Stomach (tissue), 9 donors: ENCODE data around the gene TMEM129. TPM values are rescaled to one million over a fixed set of nuclear protein-coding genes. Genes with fewer than 3 reads are reported as not detected.
"Not testable (repeated sequence)": the region's sequence is repeated elsewhere in the genome, so short reads cannot be mapped to it uniquely, and the experiment has no call there.

Experiments used
- DNase-seq, 2 donors: peaks; one replicate each; pipeline versions ENCODE4 v3.0.0 to v3.0.0-alpha.2; 2013 to 2019
- H3K27ac ChIP-seq, 5 donors: fragments of 200-600 bp in 4 of 5; sonication (generic) in 4 of 5; one replicate each; pipeline ENCODE4 v1.5.1; 2013 to 2019; ENCODE audit warnings: mild to moderate bottlenecking in 1 of 5, moderate library complexity in 1 of 5
- H3K27me3 ChIP-seq, 3 donors: fragments of 200-600 bp; sonication (generic); one replicate each; pipeline ENCODE4 v1.5.1; 2017 to 2019; ENCODE audit warnings: mixed run types in 1 of 3
- H3K36me3 ChIP-seq, 4 donors: fragments of 200-600 bp; sonication (generic); 1 replicate in 3 of 4; 2 replicates in 1 of 4; pipeline ENCODE4 v1.5.1; 2016 to 2019
- H3K4me1 ChIP-seq, 4 donors: fragments of 200-600 bp; sonication (generic); one replicate each; pipeline ENCODE4 v1.5.1; 2016 to 2019
- H3K4me3 ChIP-seq, 4 donors: fragments of 200-600 bp; sonication (generic) in 3 of 4; one replicate each; pipeline ENCODE4 v1.5.1; 2016 to 2019; ENCODE audit warnings: mild to moderate bottlenecking in 1 of 4
- H3K9me3 ChIP-seq, 4 donors: fragments of 200-600 bp; sonication (generic); one replicate each; pipeline ENCODE4 v1.5.1; 2016 to 2019
- EP300 ChIP-seq: sonication (generic); formaldehyde crosslinking; IDR thresholded peaks from one replicate; pipeline ENCODE4 v1.6.1; 2017; ENCODE audit warnings: antibody characterized with exemption
- POLR2A ChIP-seq, 4 donors: fragments of 450-650 bp; IDR thresholded peaks; one replicate each; pipeline ENCODE4 v1.6.1; 2016; ENCODE audit warnings: antibody characterized with exemption in 4 of 4, control low read depth in 2 of 4, mild to moderate bottlenecking in 1 of 4, moderate library complexity in 1 of 4
- POLR2AphosphoS5 ChIP-seq, 3 donors: sonication (generic); formaldehyde crosslinking; IDR thresholded peaks; one replicate each; pipeline ENCODE4 v1.6.1; 2016; ENCODE audit warnings: antibody characterized with exemption in 3 of 3
- WGBS, 5 donors: extraction: QIAGEN DNeasy Blood & Tissue Kit in 3 of 5; methylation state at CpG; one replicate each; pipeline versions ENCODE4 v1.1.5 to v1.1.7; 2013 to 2018; 5-methylcytosine and 5-hydroxymethylcytosine counted together
- intact Hi-C: fragments of 100-400 bp; cut with DNase I; formaldehyde crosslinking; loops from one replicate; pipeline ENCODE4 v1.15.1; 2023; ENCODE audit warnings: low total_unique reads
- polyA plus RNA-seq, 3 donors: library from polyadenylated mRNA; stranded (reverse); fragments of 200-250 nt; gene quantifications; one replicate each; pipeline ENCODE4 v1.2.3, GENCODE V29; 2013
- total RNA-seq, 5 donors: library from RNA; depleted of rRNA; stranded (reverse); fragments of >200 nt; gene quantifications; one replicate each; pipeline versions ENCODE4 v1.1.0 to v1.2.3, GENCODE V29; 2014 to 2016
- TF ChIP-seq, protein P1 (sequence below), 7 experiments: fragments of 450-650 bp in 4 of 7; fragments of 200-600 bp in 3 of 7; sonication (generic) in 3 of 7; IDR thresholded peaks; one replicate each; pipeline ENCODE4 v1.5.1; 2016 to 2019; ENCODE audit warnings: antibody characterized with exemption in 7 of 7, control low read depth in 2 of 7, mild to moderate bottlenecking in 1 of 7
- donor health status: healthy with polysubstance abuse.
- donor health status: Bipolar disorder and iron deficiency.
- donor health status: healthy.

TMEM129 gene
- total and polyA plus RNA-seq, 8 donors = 9.9 to 171 (median 24.8) TPM

DNA sequence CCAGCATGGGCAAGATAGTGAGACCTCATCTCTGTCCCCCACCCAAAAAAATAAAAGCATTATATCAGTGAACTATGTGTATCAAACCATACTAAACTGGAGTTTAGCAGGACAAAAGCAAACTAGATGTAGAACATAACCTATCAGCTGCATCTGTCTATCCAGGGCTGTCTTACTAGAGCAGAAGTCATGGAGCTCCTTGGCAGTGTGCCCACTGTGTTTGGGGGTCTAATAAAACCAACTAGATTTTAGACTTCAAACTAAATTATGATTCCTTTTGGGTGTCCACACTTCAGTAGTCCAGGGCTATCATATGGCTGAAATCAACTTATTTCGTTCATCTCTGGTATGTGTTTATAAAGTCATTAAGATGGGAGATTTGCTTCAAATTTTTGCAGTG is 17.3 kb downstream of the TMEM129 start:
- H3K9me3 ChIP-seq = no peaks in the 10 kb centered on the region
- no peak overlapping the region for H3K4me3 ChIP-seq
- intact Hi-C loops = no loop called here
- no peak overlapping the region for H3K27ac ChIP-seq
- H3K36me3 ChIP-seq = peaks cover 15 to 76% (median 66%) of the 10 kb centered on the region in 4 donors
- WGBS, 5 donors = 60 to 67% (median 63%) methylated on average over 1 of the region's 1 CpG
- no peak for DNase-seq
- peaks cover 8 to 56% (median 27%) of the 10 kb centered on the region in 4 donors for H3K4me1 ChIP-seq
- TF ChIP-seq EP300 = no peak
- no peak for TF ChIP-seq POLR2AphosphoS5 (IDR thresholded peaks at IDR 0.05)
- no peak for TF ChIP-seq POLR2A (IDR thresholded peaks at IDR 0.05)
- TF ChIP-seq, protein P1, sequence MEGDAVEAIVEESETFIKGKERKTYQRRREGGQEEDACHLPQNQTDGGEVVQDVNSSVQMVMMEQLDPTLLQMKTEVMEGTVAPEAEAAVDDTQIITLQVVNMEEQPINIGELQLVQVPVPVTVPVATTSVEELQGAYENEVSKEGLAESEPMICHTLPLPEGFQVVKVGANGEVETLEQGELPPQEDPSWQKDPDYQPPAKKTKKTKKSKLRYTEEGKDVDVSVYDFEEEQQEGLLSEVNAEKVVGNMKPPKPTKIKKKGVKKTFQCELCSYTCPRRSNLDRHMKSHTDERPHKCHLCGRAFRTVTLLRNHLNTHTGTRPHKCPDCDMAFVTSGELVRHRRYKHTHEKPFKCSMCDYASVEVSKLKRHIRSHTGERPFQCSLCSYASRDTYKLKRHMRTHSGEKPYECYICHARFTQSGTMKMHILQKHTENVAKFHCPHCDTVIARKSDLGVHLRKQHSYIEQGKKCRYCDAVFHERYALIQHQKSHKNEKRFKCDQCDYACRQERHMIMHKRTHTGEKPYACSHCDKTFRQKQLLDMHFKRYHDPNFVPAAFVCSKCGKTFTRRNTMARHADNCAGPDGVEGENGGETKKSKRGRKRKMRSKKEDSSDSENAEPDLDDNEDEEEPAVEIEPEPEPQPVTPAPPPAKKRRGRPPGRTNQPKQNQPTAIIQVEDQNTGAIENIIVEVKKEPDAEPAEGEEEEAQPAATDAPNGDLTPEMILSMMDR (IDR thresholded peaks at IDR 0.05) = no peak
- H3K27me3 ChIP-seq = no peaks in the 10 kb centered on the region

GRCh38 chr4:1701671-1702070 is 19.5 kb downstream of the TMEM129 start:
- 83 to 92% (median 86%) methylated on average over 8 of the region's 8 CpGs for WGBS, 5 donors
- H3K4me1 ChIP-seq = peaks cover 0 to 44% (median 21%) of the 10 kb centered on the region in 4 donors
- peaks cover 27 to 92% (median 87%) of the 10 kb centered on the region in 4 donors for H3K36me3 ChIP-seq
- peak overlapping the region in 1 of 5 donors; percentile 4 for H3K27ac ChIP-seq
- DNase-seq, intact Hi-C loops, H3K4me3 ChIP-seq, H3K27me3 ChIP-seq, H3K9me3 ChIP-seq: not testable (repeated sequence)

DNA sequence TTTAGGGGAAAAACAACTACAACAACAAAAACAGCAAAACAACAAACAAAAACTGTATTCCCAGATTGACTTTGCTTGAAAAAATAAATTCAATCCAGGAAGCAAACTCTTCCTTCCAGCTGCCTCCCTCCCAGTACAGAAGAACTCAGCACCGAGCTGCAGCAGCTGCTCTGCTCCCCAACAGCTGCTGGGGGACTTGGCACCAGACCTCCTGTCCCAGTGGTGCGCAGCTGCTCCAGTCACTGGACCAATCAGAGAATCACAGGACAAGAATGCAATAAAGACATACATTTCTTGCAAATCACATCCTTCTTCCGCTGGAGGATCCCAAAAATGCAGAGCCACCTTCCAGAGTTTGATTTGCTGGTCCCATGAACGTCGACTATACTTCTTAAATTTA is 25.2 kb downstream of the TMEM129 start:
- no peak overlapping the region for H3K27ac ChIP-seq
- intact Hi-C loops = no loop called here
- WGBS, 5 donors = 74 to 82% (median 78%) methylated on average over 5 of the region's 5 CpGs
- H3K27me3 ChIP-seq = no peaks in the 10 kb centered on the region
- H3K36me3 ChIP-seq = peaks cover 52 to 98% (median 96%) of the 10 kb centered on the region in 4 donors
- H3K4me3 ChIP-seq = no peak overlapping the region
- TF ChIP-seq, protein P1 (IDR thresholded peaks at IDR 0.05) = no peak
- TF ChIP-seq POLR2A (IDR thresholded peaks at IDR 0.05) = no peak
- peaks cover 0 to 7% (median 0%) of the 10 kb centered on the region in 4 donors for H3K4me1 ChIP-seq
- DNase-seq = peak in 1 of 2 donors; percentile 60
- no peaks in the 10 kb centered on the region for H3K9me3 ChIP-seq

GRCh38 chr4:1693131-1693896 is 27.8 kb downstream of the TMEM129 start:
- DNase-seq = peak; percentile 80 to 91
- peaks cover 52 to 81% (median 78%) of the 10 kb centered on the region in 4 donors for H3K36me3 ChIP-seq
- TF ChIP-seq, protein P1 (IDR thresholded peaks at IDR 0.05) = peak in 5 of 7 experiments; percentile 90 to 94 (median 93)
- TF ChIP-seq POLR2AphosphoS5 (IDR thresholded peaks at IDR 0.05) = peak in 1 of 3 donors; percentile 29
- no peak for TF ChIP-seq POLR2A (IDR thresholded peaks at IDR 0.05)
- no peak for TF ChIP-seq EP300
- no peaks in the 10 kb centered on the region for H3K27me3 ChIP-seq
- WGBS, 5 donors = 38 to 47% (median 42%) methylated on average over 7 of the region's 7 CpGs
- H3K9me3 ChIP-seq = no peaks in the 10 kb centered on the region
- no peak overlapping the region for H3K27ac ChIP-seq
- peaks cover 0 to 7% (median 0%) of the 10 kb centered on the region in 4 donors for H3K4me1 ChIP-seq
- no peak overlapping the region for H3K4me3 ChIP-seq
- intact Hi-C loops = loop anchor here (5.0 kb wide), 1 partner anchor 34 kb away; no protein-coding TSS in a partner anchor
